Nucleus accumbens (tissue), 56 donors: Measurements from ENCODE around the gene TAF6.

Experiments
- DNase-seq, 56 donors: peaks; one replicate each; lab custom pipeline; 2025; lab: John Stamatoyannopoulos, UW

The TAF6 gene

DNA sequence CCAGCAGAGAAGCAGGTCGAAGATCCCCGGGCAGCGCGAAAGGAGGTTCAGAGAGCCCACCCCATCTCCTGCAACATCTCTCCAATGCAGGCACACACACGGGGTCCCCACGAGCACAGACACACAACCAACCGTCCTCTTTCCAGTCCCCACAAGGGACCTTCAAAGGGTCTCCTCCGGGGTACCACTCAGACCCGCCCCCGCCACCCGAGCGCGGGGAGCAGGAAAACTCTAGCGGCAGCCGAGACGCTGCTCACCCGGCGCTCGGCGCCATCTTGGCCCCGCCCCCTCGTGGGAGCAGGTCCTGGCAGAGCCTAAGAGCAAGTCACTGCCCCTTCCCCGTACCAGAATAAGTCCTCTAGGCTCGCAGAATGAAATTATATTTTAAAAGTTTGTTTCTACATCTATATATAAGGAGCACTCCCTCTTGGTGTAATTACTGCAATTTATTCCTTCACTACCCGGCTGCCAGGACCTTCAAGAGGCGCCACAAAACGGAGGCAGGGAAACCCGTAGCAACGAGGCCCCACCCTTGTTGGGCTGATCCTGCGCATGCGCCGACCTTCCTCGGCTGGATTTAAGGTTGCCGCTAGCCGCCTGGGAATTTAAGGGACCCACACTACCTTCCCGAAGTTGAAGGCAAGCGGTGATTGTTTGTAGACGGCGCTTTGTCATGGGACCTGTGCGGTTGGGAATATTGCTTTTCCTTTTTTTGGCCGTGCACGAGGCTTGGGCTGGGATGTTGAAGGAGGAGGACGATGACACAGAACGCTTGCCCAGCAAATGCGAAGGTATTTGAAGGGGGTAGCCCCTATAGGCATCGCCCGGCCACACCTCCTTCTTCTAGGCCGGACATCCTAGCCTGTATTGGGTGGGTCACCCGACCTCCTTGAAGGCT is at the start of gene TAF6, which contains the start of gene CNPY4:
TSS of gene TAF6 (minus strand) at position 287 of the 898 bp plus-strand sequence. CDS start 5,149 bp downstream, outside the sequence.
TSS of gene CNPY4 (plus strand) at position 563 of the 898 bp plus-strand sequence. CDS start at position 674, 111 bp downstream.
- peak; percentile 44 to 97 (median 91) for DNase-seq

DNA sequence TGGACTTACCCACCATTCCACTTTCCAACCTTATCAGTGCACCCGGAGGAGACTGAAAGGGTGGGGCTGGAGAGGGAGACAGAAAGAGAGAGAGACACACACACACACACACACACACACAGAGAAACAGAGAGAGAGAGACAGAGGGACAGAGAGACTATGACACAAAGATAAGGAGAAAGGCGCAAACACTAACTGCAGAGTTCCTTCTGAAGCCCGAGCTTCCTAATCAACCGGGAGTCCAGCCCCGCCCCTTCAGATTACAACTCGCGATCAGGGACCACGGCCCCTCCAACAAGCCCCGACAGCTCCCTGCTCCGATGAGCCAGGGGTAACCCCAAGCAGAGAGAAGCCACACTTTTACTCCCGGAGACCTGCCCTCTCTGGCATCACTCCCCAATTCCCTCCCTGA is 48.8 kb upstream of the TAF6 start:
- no peak for DNase-seq

DNA sequence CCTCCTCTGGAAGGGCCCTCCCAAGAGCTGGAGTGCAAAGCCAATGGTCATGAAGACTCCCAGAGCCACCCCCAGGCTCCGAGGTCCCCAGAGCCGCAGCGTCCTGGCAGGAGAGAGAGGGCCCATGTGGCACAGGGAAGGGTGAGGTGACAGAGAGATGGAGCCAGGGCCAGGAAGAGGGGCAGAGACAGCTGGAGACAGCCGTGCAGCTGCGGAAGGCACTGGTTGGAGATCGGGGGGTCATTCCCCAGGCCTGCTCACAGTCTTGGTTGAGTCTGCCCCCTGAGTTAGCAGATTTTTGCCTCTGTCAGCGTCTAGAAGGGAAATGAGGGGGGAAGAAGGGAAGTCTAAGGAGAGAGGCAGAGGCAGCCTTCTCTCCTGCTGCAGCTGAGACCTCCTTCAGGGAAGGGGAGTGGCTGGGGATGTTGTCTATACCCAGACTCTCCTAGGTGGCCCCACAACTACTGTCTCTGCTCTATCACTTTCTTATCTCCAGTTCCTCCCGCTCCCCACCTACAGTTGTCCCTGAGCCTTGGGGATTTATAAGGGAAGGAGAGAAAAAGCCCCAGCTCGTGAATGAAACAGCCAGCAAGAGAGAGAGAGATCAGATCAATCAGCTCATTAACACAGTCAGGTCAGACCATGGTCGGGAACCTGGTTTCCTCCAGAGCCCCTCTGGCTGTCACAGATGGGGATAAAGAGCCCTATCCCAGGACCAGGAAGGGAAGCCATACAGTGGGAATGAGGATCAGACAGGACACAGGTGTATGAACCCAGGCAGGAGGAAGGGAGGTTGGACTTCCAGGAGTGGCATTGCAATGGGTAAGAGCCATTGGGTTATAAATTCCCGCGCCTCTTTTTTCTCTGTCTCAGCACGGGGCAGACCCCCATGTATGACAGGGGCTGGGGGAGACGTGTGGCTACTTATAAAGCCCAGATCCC is 48.1 kb upstream of the TAF6 start:
- peak in 1 of 56 donors; percentile 18 for DNase-seq

DNA sequence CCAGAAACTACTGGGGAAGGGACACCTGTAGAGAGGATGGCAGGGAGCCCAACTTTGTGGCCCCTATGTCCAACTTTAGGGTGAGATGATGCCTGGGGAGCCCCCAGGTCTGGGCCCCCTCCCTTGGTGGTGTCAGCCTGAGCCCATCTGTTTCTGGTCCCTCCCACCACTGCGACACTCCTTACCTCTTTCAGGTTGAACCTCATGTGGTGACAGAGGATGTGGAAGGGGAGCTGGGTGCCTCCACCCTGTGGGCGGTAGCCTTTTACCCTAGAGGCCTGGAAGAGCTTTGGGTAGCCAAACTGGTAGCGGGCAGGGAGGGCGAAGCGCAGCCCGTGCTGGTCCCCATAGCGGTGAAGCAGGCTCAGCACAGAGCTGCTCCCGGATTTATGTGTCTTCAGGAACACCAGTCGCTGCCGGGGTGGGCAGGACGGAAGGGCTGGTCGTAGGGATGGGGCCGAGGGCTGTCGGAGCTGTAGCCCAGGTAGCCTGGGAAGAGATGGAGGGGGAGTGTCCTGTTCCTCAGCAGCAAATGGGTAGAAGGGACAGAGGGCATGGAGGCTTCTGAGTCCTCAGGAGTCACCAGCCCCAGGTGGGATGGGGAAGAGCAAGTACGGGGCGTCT is 47.3 kb upstream of the TAF6 start:
- no peak for DNase-seq

DNA sequence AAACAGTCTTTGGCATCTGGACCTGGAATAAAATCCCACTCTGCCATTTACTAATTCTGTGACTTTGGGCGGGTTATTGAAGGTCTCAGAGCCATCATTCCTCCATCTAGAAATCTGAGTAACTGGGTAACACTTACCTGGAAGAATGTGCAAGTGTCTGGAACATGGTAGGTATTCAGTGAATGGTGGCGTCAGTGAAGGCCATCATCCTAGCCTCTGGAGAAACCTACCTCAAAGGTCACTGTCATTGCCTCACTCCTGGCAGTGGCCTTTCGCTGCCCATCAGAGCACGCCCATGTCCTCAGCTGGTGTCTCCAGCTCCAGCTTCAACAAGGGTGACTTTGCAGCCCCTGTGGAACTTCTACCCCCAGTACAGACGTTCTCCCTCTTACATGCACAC is 44.7 kb upstream of the TAF6 start:
- no peak for DNase-seq

DNA sequence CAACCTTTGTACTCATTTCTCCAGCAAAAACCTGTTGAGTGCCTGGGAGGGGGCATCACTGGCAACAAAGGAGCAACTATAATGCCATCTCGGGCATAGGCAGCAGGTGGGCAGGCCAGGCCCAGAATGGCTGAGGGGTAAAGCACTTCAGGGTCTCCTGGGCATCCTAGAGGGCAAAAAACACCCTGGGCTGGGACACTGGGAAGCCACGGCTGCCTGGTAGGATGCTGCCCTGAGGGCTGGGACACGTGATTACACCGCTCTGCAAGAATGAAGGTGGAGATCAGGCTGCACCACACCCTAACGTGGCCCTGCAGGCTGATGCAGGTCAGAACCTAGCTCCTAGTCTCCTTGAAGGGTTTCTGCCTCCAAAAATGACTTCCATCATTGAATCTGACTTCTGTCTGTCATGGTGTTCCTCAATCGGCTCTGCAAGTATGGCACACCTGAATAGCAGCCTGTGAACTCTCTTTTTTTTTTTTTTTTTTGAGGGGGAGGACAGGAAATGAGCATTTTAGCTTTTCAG is 43.9 kb upstream of the TAF6 start:
- DNase-seq, result no peak

DNA sequence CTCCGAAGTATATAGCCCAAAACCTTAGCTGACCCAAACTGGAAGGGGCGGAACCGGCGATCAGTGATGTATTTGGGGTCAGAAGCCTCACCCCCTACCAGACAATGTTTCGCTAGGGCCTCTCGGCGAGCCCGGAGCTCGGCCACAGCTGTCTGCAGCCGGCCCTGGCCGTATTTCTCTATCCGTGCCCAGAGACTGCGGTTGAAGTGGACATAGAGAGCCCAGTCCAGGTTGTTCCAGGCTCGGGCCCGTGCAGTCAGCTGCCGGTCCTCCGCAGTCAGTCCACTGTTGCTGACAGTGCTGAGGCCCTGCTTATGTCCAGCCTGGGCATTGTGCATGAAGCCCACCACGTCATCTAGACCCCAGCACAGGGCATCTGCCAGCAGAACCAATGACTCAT is 40.9 kb upstream of the TAF6 start:
- DNase-seq, result no peak

DNA sequence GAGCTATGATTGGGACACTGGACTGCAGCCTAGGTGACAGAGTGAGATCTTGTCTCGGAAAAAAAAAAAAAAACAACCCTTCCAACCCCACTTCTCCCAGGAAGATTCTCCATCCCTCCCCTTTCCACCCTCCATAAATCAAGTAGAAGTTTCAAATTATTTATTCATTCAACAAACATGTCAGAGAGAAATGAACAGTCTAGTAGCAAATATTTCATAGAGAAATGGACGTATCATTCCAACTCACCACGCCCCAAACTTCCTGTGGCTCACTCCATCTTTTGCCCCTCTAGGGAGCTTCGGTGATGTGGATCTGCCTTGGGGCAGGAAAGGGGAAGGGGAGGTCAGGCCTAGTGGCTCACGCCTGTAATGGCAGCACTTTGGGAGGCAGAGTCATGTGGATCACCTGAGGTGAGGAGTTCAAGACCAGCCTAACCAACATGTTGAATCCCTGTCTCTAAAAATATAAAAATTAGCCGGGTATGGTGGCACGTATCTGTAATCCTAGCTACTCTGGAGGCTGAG is 40.0 kb upstream of the TAF6 start:
- DNase-seq, result no peak

DNA sequence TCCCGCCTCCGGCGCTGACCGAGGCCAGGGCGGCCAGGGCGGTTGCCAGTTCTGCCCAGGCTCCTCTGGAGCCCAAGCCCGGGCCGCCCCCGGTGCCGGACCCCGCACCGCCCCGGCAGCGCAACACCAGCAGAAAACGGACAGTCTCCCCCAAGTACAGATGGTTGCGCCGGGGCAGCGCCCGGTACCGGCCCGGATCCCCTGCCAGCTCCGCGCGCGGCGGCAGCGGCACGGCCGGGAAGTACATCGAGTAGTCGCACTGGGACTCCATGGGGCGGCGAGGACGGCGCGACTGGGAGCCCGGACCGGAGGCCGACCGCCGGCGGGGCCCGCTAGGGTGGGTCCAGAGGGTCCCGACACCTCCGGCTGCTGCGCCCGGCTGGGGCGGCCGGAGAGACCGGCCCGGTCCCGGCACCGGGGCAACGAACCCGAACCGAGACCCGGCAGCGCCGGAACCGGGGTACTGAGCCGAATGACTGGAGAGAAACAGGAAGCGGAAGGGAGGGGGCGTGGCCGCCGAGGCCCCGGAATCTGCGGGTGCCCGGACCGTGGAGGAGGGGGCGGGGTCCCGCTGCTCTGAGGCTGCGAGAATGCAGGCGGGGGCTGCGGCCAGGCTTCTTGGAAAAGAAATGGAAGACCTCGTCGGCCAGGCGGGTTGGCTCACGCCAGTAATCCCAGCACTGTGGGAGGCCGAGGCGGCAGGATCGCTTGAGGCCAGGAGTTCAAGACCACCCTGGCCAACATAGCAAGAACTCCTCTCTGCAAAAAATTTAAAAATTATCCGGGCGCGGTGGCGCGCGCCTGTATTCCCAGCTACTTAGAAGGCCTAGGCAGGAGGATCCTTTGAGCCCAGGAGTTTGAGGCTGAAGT is 39.3 kb upstream of the TAF6 start, which contains the start of gene TRAPPC14:
TSS of gene TRAPPC14 (minus strand) at position 495 of the 870 bp plus-strand sequence. CDS start at position 271, 224 bp downstream.
- peak; percentile 4 to 96 (median 82) for DNase-seq

DNA sequence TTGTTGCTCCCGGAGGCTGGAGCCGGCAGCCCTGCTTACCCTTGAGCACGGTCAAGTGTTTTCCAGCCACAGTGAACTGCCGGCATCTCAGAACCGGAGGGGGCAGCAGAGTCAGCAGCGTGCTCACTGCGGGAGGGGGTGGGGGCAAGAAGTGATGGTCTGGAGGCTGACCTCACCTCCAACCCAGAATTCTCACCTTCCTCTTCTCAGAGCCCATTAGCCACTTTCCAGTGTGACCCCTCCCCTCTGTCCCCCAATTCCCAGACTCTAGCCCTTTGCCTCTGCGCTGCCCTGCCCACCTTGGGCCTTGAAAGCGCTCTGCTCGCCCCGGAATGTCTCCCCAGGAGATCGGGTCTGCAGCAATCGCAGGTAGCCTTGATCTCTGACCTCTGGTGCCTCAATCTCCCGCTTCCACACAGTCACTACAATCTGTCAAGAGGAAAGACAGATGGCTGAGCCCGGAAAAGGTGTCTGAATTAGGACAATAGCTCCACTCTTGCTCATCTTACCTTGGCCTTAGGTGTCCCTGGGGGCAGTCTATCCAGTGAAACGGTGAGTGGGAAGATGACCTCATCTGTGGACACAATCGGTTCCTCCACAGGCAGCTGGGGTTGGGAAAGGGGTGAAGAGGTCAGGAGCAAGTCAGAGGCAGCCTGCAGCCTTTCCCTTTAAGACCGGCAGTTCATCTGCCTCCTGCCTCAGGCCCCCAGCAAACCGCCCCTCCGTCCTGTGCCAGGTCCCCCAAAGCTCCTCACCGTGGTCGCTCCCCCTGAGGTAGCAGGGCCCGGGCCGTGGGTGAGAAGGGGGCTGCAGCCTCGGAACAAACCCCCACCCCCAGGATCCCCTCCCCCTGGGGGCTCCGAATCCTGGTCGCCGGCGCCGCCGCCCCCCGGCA is 38.4 kb upstream of the TAF6 start:
- no peak for DNase-seq

DNA sequence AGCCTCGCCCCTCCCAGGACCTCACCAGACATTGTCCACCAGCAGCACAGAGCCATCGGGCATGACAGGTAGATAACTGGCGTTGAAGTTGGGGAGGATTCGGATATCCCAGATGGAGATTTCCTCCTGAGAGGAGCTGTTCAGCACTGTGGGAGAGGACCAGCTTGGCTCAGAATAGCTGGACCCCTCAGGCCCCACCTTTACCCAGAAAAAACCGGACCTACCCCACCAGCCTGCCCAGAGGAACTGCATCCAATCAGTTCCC is 37.8 kb upstream of the TAF6 start:
- no peak for DNase-seq

DNA sequence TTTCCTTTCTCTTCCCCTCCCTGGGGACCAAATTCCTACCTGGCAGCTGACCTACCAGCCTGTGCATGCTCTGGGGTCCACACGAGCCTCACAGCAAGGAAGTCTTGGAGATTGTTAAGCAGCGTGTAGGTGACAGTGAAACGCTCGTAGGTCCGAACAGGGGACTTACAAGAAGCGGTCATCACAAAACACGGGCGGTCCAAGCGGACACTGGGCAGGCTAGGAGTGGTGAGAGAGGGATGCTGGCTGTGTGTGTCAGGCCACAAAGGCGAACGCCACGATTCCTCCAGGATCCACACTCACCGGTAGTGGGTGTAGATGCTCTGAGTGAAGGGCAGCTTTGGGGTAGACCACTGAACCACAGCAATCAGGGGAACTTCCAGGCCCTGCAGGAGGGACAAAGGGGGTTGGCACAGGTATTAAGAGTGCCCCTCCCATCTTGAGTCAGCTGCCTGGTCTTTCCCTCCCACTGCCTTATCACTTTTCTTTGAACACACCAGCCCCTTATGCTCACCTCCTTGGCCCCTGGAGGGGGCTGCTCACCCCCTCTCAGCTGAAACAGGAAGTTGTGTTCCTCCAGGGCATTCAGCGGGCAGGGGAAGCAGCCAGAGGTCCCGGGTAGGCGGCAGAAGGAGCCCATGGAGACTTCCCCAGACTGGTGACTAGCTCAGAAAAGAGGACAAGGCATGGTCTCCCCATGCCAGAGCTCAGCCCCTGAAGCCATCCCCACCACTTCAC is 37.3 kb upstream of the TAF6 start:
- no peak for DNase-seq

DNA sequence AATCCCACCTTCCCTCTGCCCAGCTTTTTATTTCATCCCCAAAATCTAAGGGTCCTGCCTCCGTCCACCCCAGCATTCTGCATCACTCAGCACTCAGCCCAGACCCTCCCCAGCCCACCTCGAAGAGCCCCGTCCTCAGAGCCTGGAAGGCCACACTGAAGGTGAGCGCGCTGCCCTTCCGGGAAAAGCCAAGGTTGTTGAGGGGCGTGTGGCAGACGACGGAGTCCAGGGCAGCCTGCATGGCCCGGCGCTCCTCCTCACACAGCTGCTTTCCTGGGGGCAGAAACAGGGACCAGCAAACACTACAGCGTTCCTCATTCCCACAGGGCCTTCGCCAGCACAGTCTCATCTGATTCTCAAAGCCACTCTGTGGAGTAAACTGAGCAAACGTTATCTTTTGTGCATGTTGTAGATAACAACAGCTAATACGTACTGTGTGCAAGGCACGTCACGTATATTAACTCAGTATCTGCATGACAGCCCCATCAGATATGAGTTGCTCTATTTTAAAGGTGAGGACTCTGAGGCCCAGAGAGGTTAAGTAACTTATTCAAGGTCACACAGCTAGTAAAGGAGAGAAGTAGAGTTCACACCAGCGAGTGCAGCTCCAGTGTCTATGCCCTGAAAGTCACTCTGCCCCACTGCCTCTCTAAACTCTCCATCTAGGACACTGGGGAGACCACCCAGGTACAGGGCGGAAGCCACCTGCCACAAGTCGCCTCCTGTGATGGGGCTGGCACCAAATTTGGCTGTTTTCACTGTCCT is 36.6 kb upstream of the TAF6 start:
- DNase-seq, result no peak

DNA sequence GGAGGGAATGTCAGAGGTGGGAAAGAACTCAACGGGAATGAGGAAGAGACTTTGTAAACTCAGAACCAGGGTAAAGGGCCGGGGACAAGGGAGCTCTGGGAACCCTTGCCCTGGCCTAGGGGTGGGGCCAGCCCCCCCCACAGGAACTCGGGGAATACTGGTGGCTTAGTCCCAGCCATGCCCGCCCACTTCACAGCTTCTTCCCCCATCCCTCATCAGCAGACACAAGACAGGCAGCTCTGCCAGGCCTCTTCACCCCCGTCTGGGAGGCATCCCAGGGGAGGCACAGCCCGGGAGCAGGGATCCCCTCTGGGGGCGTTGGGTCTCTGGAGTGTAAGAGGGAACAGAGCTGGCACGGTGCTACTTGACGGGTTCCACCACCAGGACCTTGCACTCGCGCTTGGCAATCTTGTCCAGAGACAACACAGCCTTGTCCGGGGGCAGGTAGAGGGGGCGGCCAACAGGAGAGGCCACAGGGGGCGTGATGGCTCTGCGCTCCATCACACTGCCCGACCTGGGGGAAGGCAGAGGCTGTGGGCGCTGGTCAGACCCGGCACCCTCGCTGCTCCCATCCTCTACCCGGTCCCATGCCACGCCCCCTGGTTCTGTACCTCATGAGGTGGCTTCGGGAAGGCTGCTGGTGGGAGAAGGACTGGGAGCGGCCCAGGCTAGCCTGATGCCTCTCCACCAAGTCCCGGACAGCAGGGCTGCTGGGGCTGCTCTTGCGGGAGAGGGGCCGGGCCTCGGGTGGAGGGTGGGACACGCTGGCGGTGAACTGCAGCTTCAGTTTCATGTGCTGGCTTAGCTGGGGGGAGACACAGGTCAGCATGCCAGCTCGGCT is 35.7 kb upstream of the TAF6 start:
- DNase-seq, result peak in 1 of 56 donors; percentile 6

DNA sequence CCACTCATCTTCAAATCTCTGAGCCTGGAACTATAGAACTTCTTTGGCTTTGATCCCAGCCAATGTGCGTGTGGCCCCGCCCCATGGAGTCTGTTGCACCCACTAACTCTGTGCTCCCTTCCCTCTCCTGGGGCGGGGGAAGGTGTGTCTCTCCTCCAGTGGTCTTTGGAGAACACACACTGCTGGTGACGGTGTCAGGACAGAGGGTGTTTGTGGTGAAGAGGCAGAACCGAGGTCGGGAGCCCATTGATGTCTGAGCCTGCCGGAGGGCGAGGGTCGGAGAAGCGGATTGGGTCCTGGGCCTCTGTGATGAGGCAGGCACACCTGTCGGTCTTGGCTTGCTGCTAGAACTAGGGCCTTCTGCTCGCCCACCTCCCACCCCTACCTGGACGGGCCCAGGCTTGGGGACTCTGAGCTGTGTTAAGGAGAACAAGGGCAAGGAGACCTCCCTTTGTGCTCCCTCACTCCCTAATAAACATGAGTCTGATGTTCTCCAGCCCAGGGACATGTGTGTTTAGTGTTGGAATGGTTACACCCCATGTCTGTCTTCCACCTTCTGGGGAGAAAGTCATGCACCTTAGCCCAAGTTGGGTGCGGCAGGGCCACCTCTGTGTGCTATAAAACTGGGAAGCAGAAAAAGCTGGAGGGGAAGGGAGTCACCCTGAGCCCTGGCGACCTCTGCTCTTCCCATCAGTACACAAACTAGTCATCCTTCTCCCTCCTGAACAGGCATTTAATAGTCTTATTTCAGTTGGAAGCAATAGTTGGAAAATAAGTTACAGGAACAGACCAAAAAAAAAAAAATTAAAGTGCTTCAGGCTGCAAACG is 34.8 kb upstream of the TAF6 start:
- DNase-seq, result no peak
